GM19467 (cell line): ENCODE measurements around the gene NAT8.
"Not testable (repeated sequence)": the region's sequence is repeated elsewhere in the genome, so short reads cannot be mapped to it uniquely, and the experiment has no call there.

ENCODE experiments used
- ATAC-seq: cut with Tn5 transposase; IDR thresholded peaks from one replicate; pipeline ENCODE4 v1.9.1; 2021; ENCODE audit warnings: mild to moderate bottlenecking, moderate library complexity; ENCODE audit not compliant: unreplicated experiment

NAT8 gene

DNA sequence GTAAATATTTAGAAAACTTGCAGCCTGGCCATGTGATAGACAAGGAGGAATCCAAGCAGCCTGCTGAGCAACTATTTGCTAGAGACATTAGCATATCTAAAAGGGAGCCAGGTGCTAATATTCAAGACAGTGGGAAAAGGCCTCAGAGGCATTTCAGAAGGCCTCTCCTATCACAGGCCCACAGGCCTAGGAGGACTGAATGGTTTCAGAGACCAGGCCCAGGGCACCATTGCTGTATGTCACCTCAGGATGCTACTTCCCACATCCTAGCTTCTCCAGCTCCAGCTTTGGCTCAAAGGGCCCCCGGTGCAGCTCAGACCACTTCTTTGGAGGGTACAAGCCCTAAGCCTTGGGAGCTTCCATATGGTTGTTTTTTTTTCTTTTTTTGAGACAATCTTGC is 3.8 kb downstream of the NAT8 start:
- no peak for ATAC-seq

- not testable (repeated sequence) for ATAC-seq
Observed at GRCh38 chr2:73636977-73637376, 5.2 kb downstream of the NAT8 start.

- ATAC-seq = not testable (repeated sequence)
Observed at GRCh38 chr2:73630662-73631266, 11.5 kb downstream of the NAT8 start.

GRCh38 chr2:73628493-73628892 is 13.7 kb downstream of the NAT8 start:
- ATAC-seq = not testable (repeated sequence)

DNA sequence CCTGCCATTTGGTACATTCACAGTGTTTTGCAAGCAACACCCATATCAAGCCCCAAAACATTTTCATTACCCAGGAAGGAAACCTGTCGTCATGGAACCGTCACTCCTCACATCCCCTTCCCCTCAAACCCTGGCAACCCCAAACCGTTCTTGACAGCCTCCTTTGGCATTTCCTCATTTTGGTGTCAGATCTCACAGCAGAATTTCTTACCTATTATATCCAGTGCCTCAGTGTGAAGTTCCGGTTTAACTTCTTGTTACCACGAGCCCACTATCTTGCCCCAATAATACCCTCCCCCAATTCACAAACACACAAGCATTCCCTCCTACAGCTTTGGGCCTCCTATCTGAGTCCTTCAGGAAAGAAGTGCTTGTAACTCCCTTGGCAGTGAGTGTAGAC is 16.0 kb downstream of the NAT8 start:
- not testable (repeated sequence) for ATAC-seq

DNA sequence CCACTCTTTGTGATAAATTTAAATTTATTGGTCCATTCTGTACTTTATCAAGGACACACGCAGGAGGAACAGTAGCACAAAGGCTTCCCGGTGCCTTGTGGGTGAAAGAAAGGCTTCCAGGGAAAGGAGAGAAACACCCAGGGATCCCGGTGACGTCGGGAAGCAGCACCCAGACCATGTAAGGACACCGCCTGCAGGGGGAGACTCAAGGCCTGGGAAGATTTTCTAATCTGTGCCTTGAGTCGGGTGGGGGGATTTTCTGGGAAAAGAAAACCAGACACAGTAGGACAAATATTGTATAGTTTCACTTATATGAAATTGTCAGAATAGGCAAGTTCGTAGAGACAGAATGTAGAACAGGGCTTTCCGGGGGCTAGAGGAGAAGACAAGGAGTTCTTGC is 17.6 kb downstream of the NAT8 start:
- ATAC-seq = not testable (repeated sequence)

DNA sequence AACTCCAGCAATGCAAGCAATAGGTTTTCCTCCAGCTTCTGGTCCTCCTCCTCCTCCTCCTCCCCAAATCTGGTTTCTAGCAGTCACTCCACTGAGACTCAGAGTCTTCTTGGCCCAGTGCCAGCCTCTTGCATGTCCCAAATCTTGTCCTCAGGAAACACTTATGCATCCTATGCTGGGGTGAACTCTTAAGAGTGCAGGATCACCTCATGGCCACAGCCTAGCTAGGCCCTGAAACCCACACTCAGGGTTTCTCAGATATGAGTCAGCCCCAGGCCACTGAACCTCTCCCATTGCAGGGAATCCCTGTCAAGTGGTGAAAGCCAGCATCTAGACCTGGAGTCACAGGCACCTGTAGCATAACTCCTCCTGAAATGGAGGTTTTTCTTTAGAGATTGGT is 18.2 kb downstream of the NAT8 start:
- not testable (repeated sequence) for ATAC-seq

DNA sequence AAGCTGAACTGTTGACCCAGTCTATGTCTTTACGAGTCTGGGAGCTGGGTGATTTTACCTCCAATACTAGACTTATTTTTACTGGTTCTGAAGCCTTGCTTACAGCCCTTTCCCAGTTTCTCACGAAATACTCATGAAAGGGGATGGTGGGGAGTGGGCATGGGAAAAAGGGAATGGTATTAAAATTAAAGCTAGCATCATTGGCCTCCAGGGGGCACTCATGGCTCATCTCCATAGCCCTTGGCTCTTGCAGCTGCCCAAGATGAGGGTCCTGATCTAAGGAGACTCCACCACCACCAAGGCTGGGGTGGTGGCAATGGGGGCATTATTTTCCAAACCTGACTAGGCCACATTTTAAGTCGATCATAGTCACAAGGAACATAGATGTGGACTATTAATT is 22.3 kb downstream of the NAT8 start:
- not testable (repeated sequence) for ATAC-seq

GRCh38 chr2:73614997-73615396 is 27.2 kb downstream of the NAT8 start:
- no peak for ATAC-seq

- ATAC-seq = no peak
Observed at GRCh38 chr2:73614105-73614504, 28.1 kb downstream of the NAT8 start.

GRCh38 chr2:73611867-73612266 is 30.4 kb downstream of the NAT8 start:
- ATAC-seq = no peak

GRCh38 chr2:73611193-73611592 is 31.0 kb downstream of the NAT8 start:
- ATAC-seq = no peak

DNA sequence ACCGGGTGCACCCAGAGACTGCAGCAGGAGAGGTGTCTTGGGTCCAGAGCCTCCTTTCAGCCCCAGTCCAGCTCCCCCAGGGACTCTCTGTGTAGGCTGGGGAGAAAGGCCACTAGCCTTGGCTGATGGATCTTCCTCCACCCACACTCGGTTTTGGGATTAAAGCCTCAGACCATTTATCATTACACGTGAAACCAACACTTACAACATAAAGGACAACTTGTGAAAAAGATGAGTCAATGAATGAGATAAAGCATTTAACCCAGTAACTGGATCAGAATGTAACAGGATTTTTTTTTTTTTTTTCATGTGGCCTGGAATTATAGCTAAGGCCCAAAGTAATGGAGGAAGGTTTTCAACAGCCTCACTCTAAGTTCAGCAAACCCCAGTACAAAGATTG is 32.1 kb downstream of the NAT8 start:
- no peak for ATAC-seq

- ATAC-seq = not testable (repeated sequence)
Observed at GRCh38 chr2:73604589-73604988, 37.6 kb downstream of the NAT8 start.

DNA sequence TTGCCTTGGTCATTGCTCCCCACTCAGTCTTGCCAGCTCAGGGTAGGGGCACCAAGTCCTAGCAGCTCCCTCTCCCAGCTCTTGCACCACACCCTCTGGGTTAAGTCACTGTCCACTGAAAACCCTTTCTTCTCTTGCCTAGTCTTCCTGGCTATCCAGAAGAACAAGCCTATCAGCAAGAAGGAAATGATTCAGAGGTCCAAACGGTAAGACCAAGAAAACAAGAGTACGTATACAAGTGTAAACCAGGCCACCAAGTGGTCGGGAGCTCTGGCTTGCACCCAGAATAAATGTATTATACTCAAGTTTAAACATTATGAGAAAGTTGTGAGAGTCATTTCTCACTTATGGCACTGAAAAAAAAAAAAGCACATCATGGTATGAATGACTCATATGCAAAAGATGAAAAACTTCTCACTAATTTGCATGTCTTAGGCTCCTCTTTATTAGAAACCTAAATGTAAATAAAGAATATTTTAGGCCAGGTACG is 39.1 kb downstream of the NAT8 start:
- ATAC-seq = not testable (repeated sequence)

GRCh38 chr2:73601780-73602179 is 40.4 kb downstream of the NAT8 start:
- no peak for ATAC-seq

DNA sequence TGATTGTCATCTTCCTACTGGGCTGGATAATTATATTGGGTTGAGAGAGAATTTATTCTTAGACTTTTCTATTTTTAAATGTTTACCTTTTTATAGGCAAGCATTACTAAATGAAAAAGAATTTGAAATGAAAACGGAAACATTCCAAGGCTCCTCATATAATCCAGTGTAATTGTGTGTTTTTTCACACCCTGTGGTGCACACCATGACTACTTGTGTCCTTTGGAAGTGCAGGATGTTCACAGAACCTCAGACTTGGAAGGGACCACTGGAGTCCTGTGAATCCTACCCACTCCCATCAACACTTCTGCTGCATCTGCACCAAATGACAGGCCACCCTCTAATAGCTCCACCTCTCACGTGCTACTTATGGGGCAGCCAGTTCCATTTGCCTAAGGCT is 48.0 kb downstream of the NAT8 start:
- ATAC-seq = no peak

GRCh38 chr2:73593680-73594079 is 48.5 kb downstream of the NAT8 start:
- no peak for ATAC-seq
